ENCODE data around the gene NRXN3. TPM values are rescaled to one million over a fixed set of nuclear protein-coding genes. Genes with fewer than 3 reads are reported as not detected.

The NRXN3 gene
- polyA plus RNA-seq, 1 donor (not counting 4 experiments of a cell fraction or from before 2014, with no cell fraction given), result 0.89 TPM

DNA sequence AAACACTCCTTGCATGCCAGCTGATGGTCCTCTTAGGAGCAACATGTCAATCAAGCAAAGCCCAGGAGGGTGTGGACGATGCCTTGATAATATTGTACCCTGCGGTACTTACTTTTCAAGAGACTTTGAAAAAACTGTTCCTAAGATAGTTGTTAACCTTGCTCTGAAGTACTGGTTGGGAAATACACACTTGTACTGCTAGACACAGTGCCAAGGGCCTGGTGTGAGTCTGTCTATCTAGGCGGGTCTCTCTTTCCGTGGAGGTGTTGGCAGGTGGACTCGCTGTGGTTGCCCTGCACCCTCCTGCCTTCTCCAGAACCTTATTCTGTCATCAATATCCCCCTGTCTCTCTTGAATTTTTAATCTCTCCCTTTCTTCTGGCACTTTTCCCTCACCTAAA lies 189.4 kb downstream of the NRXN3 start:
- Histone ChIP-seq H3K79me2 (ENCODE audit: control insufficient read depth, insufficient read depth, low read length) (no peaks in the 10 kb centered on the region), H2AFZ (ENCODE audit: control insufficient read depth, low read length) (no peak overlapping the region), H3K9me1 (ENCODE audit: control insufficient read depth, extremely low read depth, insufficient read depth, low read length) (no peaks in the 10 kb centered on the region), H4K20me1 (ENCODE audit: control insufficient read depth, extremely low read depth, insufficient read depth, low read length) (no peaks in the 10 kb centered on the region), H3K4me3 (ENCODE audit: control insufficient read depth in 2 of 3, extremely low read depth in 1 of 3, insufficient read depth in 2 of 3, low read depth in 1 of 3, low read length in 3 of 3) (no peak overlapping the region), H3K9me3 (ENCODE audit: control insufficient read depth, low read depth, low read length) (no peaks in the 10 kb centered on the region), H3K4me2 (ENCODE audit: control insufficient read depth, extremely low read depth, insufficient read depth, low read depth, low read length) (no peak overlapping the region), H3K27me3 (ENCODE audit: control insufficient read depth, extremely low read depth, insufficient read depth, low read length) (no peaks in the 10 kb centered on the region), H3K9ac (ENCODE audit: control insufficient read depth, extremely low read depth, insufficient read depth, low read length) (no peak overlapping the region), H3K4me1 (ENCODE audit: control insufficient read depth, extremely low read depth, insufficient read depth, low read length) (no peaks in the 10 kb centered on the region), H3K27ac (ENCODE audit: control insufficient read depth, insufficient read depth, low read length) (no peak overlapping the region), H3K36me3 (ENCODE audit: control insufficient read depth in 2 of 2, extremely low read depth in 1 of 2, insufficient read depth in 2 of 2, low read length in 2 of 2) (no peaks in the 10 kb centered on the region)
- DNase-seq (ENCODE audit: low read depth, low spot score), result no peak
- TF ChIP-seq, protein P1, sequence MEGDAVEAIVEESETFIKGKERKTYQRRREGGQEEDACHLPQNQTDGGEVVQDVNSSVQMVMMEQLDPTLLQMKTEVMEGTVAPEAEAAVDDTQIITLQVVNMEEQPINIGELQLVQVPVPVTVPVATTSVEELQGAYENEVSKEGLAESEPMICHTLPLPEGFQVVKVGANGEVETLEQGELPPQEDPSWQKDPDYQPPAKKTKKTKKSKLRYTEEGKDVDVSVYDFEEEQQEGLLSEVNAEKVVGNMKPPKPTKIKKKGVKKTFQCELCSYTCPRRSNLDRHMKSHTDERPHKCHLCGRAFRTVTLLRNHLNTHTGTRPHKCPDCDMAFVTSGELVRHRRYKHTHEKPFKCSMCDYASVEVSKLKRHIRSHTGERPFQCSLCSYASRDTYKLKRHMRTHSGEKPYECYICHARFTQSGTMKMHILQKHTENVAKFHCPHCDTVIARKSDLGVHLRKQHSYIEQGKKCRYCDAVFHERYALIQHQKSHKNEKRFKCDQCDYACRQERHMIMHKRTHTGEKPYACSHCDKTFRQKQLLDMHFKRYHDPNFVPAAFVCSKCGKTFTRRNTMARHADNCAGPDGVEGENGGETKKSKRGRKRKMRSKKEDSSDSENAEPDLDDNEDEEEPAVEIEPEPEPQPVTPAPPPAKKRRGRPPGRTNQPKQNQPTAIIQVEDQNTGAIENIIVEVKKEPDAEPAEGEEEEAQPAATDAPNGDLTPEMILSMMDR (optimal IDR thresholded peaks at IDR 0.05 in 1 of 3, IDR thresholded peaks at IDR 0.05 in 1 of 3, conservative IDR thresholded peaks at IDR 0.05 in 1 of 3; ENCODE audit: extremely low read depth in 1 of 3, insufficient read depth in 2 of 3, low read length in 3 of 3), result no peak
- TF ChIP-seq EZH2 (IDR thresholded peaks at IDR 0.05; ENCODE audit: low read length), result no peak
- no peak for FAIRE-seq
- dilution Hi-C loops (cut with MboI; ENCODE audit: extremely low pct_ligation_motif_present, low sequenced_read_pairs), result no loop called here

DNA sequence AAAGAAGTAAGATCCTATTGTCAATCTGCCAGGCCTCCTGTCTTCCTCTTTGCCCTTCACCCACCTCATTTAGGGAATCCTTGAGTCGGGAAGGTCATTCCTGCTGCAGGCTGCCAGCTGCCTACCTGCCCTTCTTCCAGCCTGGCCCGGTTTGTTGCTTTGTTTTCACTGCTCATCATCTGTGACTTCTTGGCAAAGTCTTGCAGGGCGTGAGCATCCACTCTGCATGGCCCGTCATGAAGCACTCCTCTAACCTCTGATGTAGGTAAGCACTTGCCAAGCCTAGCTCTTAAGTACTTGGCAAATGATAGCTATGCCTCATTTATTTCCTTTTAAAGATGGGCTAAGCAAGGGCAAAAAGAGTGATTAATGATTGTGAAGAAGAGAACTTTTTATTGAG lies 192.8 kb downstream of the NRXN3 start:
- H3K36me3 ChIP-seq (ENCODE audit: control insufficient read depth in 2 of 2, extremely low read depth in 1 of 2, insufficient read depth in 2 of 2, low read length in 2 of 2), result no peaks in the 10 kb centered on the region
- DNase-seq (ENCODE audit: low read depth, low spot score), result no peak
- dilution Hi-C loops (cut with MboI; ENCODE audit: extremely low pct_ligation_motif_present, low sequenced_read_pairs), result no loop called here
- H3K9me3 ChIP-seq (ENCODE audit: control insufficient read depth, low read depth, low read length), result no peaks in the 10 kb centered on the region
- no peaks in the 10 kb centered on the region for H3K27me3 ChIP-seq (ENCODE audit: control insufficient read depth, extremely low read depth, insufficient read depth, low read length)
- no peak overlapping the region for H3K4me3 ChIP-seq (ENCODE audit: control insufficient read depth in 2 of 3, extremely low read depth in 1 of 3, insufficient read depth in 2 of 3, low read depth in 1 of 3, low read length in 3 of 3)
- H2AFZ ChIP-seq (ENCODE audit: control insufficient read depth, low read length), result no peak overlapping the region
- H4K20me1 ChIP-seq (ENCODE audit: control insufficient read depth, extremely low read depth, insufficient read depth, low read length), result no peaks in the 10 kb centered on the region
- H3K9ac ChIP-seq (ENCODE audit: control insufficient read depth, extremely low read depth, insufficient read depth, low read length), result no peak overlapping the region
- no peaks in the 10 kb centered on the region for H3K9me1 ChIP-seq (ENCODE audit: control insufficient read depth, extremely low read depth, insufficient read depth, low read length)
- no peaks in the 10 kb centered on the region for H3K79me2 ChIP-seq (ENCODE audit: control insufficient read depth, insufficient read depth, low read length)
- no peaks in the 10 kb centered on the region for H3K4me1 ChIP-seq (ENCODE audit: control insufficient read depth, extremely low read depth, insufficient read depth, low read length)
- FAIRE-seq, result no peak
- TF ChIP-seq, protein P1 (optimal IDR thresholded peaks at IDR 0.05 in 1 of 3, IDR thresholded peaks at IDR 0.05 in 1 of 3, conservative IDR thresholded peaks at IDR 0.05 in 1 of 3; ENCODE audit: extremely low read depth in 1 of 3, insufficient read depth in 2 of 3, low read length in 3 of 3), result no peak
- no peak for TF ChIP-seq EZH2 (IDR thresholded peaks at IDR 0.05; ENCODE audit: low read length)
- no peak overlapping the region for H3K4me2 ChIP-seq (ENCODE audit: control insufficient read depth, extremely low read depth, insufficient read depth, low read depth, low read length)
- H3K27ac ChIP-seq (ENCODE audit: control insufficient read depth, insufficient read depth, low read length), result no peak overlapping the region
